Measurements from ENCODE around the gene ACD. TPM values are rescaled to one million over a fixed set of nuclear protein-coding genes. Genes with fewer than 3 reads are reported as not detected.

ACD gene
- total and polyA plus RNA-seq, 2 donors (not counting 1 experiment from before 2014, with no cell fraction given) = 47.6 to 71.4 TPM

- intact Hi-C loops (cut with micrococcal nuclease) = no loop called here
- no peaks in the 10 kb centered on the region for H3K27me3 Mint-ChIP-seq
- CTCF ChIA-PET = interaction anchor here (0.8 to 1.8 kb wide), 5 partner anchors 9 to 166 kb away, joined by 3 to 5 read pairs (median 4); partner anchors contain the start of gene ACD
Measured at GRCh38 chr16:67651039-67651438, 9.0 kb downstream of the ACD start.

GRCh38 chr16:67650023-67650422, 10.0 kb downstream of the ACD start:
- H3K36me3 ChIP-seq (replicated peaks in 1 of 2; ENCODE audit: control extremely low read depth in 1 of 2, control insufficient read depth in 1 of 2, extremely low read depth in 1 of 2, insufficient read depth in 2 of 2, low read length in 1 of 2) = peaks cover 0 to 68% of the 10 kb centered on the region in 2 experiments
- no peaks in the 10 kb centered on the region for H3K9me3 Mint-ChIP-seq (ENCODE audit: insufficient read depth)

More at GRCh38 chr16:67651039-67651438, 9.0 kb downstream of the ACD start:
- peaks cover 0 to 77% of the 10 kb centered on the region in 2 experiments for H3K36me3 ChIP-seq (replicated peaks in 1 of 2; ENCODE audit: control extremely low read depth in 1 of 2, control insufficient read depth in 1 of 2, extremely low read depth in 1 of 2, insufficient read depth in 2 of 2, low read length in 1 of 2)
- peaks cover 42% of the 10 kb centered on the region for H4K20me1 ChIP-seq (ENCODE audit: control insufficient read depth, insufficient read depth, low read length, poor library complexity, severe bottlenecking)
- no peak overlapping the region for H3K27ac ChIP-seq (ENCODE audit: low read length in 2 of 2)
- H3K9me3 ChIP-seq (ENCODE audit: control extremely low read depth in 1 of 3, control insufficient read depth in 2 of 3, insufficient read depth in 1 of 3, low read length in 2 of 3) = no peaks in the 10 kb centered on the region
- H3K4me3 Mint-ChIP-seq = no peak overlapping the region
- H3K4me1 ChIP-seq (ENCODE audit: control insufficient read depth in 2 of 2, insufficient read depth in 2 of 2, low read length in 2 of 2) = peaks cover under 1 to 4% of the 10 kb centered on the region in 2 donors
- ATAC-seq (ENCODE audit: low read depth) = no peak
- no peaks in the 10 kb centered on the region for H3K27me3 ChIP-seq (replicated peaks in 1 of 4; ENCODE audit: control extremely low read depth in 1 of 4, control insufficient read depth in 3 of 4, insufficient read depth in 4 of 4, low read length in 3 of 4)
- no peaks in the 10 kb centered on the region for H3K9me3 Mint-ChIP-seq (ENCODE audit: insufficient read depth)
- POLR2A ChIA-PET = no interaction called here
- H3K9ac ChIP-seq (ENCODE audit: low read length) = no peak overlapping the region
- no peak for DNase-seq
- no peak overlapping the region for H2AFZ ChIP-seq (ENCODE audit: insufficient read depth, low read depth, low read length, poor library complexity, severe bottlenecking)
- H3K79me2 ChIP-seq (ENCODE audit: control insufficient read depth, insufficient read depth, low read length) = peaks cover 39% of the 10 kb centered on the region
- H3K4me2 ChIP-seq (replicated peaks; ENCODE audit: low read depth, low read length, poor library complexity, severe bottlenecking) = no peak overlapping the region
- no peak overlapping the region for H3K27ac Mint-ChIP-seq
- H3K4me3 ChIP-seq (ENCODE audit: control extremely low read depth in 1 of 5, extremely low read depth in 1 of 5, insufficient read depth in 1 of 5, low read depth in 2 of 5, low read length in 4 of 5) = no peak overlapping the region
- H3K4me1 Mint-ChIP-seq = peaks cover 10% of the 10 kb centered on the region
- no peak for TF ChIP-seq EZH2 (IDR thresholded peaks at IDR 0.05; ENCODE audit: borderline replicate concordance, insufficient read depth, low read depth, low read length, poor library complexity, severe bottlenecking)
- TF ChIP-seq, protein P1, sequence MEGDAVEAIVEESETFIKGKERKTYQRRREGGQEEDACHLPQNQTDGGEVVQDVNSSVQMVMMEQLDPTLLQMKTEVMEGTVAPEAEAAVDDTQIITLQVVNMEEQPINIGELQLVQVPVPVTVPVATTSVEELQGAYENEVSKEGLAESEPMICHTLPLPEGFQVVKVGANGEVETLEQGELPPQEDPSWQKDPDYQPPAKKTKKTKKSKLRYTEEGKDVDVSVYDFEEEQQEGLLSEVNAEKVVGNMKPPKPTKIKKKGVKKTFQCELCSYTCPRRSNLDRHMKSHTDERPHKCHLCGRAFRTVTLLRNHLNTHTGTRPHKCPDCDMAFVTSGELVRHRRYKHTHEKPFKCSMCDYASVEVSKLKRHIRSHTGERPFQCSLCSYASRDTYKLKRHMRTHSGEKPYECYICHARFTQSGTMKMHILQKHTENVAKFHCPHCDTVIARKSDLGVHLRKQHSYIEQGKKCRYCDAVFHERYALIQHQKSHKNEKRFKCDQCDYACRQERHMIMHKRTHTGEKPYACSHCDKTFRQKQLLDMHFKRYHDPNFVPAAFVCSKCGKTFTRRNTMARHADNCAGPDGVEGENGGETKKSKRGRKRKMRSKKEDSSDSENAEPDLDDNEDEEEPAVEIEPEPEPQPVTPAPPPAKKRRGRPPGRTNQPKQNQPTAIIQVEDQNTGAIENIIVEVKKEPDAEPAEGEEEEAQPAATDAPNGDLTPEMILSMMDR (IDR thresholded peaks at IDR 0.05) = no peak
- WGBS (ENCODE audit: insufficient coverage) = 92% methylated on average over 7 of the region's 7 CpGs

More at GRCh38 chr16:67650023-67650422, 10.0 kb downstream of the ACD start:
- no peak overlapping the region for H2AFZ ChIP-seq (ENCODE audit: insufficient read depth, low read depth, low read length, poor library complexity, severe bottlenecking)
- no peak overlapping the region for H3K27ac ChIP-seq (ENCODE audit: low read length in 2 of 2)
- no peaks in the 10 kb centered on the region for H3K9me3 ChIP-seq (ENCODE audit: control extremely low read depth in 1 of 3, control insufficient read depth in 2 of 3, insufficient read depth in 1 of 3, low read length in 2 of 3)
- Mint-ChIP-seq H3K27me3 (no peaks in the 10 kb centered on the region), H3K4me3 (no peak overlapping the region), H3K27ac (peak overlapping the region; percentile 10), H3K4me1 (peaks cover 15% of the 10 kb centered on the region)
- no peak overlapping the region for H3K4me2 ChIP-seq (replicated peaks; ENCODE audit: low read depth, low read length, poor library complexity, severe bottlenecking)
- no peak for TF ChIP-seq EZH2 (IDR thresholded peaks at IDR 0.05; ENCODE audit: borderline replicate concordance, insufficient read depth, low read depth, low read length, poor library complexity, severe bottlenecking)
- TF ChIP-seq, protein P1 (IDR thresholded peaks at IDR 0.05) = no peak
- H3K4me1 ChIP-seq (ENCODE audit: control insufficient read depth in 2 of 2, insufficient read depth in 2 of 2, low read length in 2 of 2) = peaks cover 9 to 14% of the 10 kb centered on the region in 2 donors
- WGBS (ENCODE audit: insufficient coverage) = 100% methylated on average over 7 of the region's 8 CpGs
- ChIA-PET POLR2A (no interaction called here), CTCF (interaction anchor here (0.9 to 1.1 kb wide), 2 partner anchors 129 to 167 kb away, joined by 4 read pairs; no protein-coding TSS in a partner anchor)
- H3K9ac ChIP-seq (ENCODE audit: low read length) = no peak overlapping the region
- peaks cover 49% of the 10 kb centered on the region for H3K79me2 ChIP-seq (ENCODE audit: control insufficient read depth, insufficient read depth, low read length)
- H4K20me1 ChIP-seq (ENCODE audit: control insufficient read depth, insufficient read depth, low read length, poor library complexity, severe bottlenecking) = peaks cover 50% of the 10 kb centered on the region
- DNase-seq (no peak), ATAC-seq (ENCODE audit: low read depth) (no peak)
- intact Hi-C loops (cut with micrococcal nuclease) = no loop called here
- H3K27me3 ChIP-seq (replicated peaks in 1 of 4; ENCODE audit: control extremely low read depth in 1 of 4, control insufficient read depth in 3 of 4, insufficient read depth in 4 of 4, low read length in 3 of 4) = no peaks in the 10 kb centered on the region
- no peak overlapping the region for H3K4me3 ChIP-seq (ENCODE audit: control extremely low read depth in 1 of 5, extremely low read depth in 1 of 5, insufficient read depth in 1 of 5, low read depth in 2 of 5, low read length in 4 of 5)
